ENCODE results near the gene GNAS-AS1.

GRCh38 chr20:58816051-58816450 lies 34.7 kb downstream of the GNAS-AS1 start:
- TF ChIP-seq ZNF274 (IDR thresholded peaks at IDR 0.05; ENCODE audit: low read depth, low read length) = no peak
- TF ChIP-seq YY1 (IDR thresholded peaks at IDR 0.05; ENCODE audit: insufficient read depth, insufficient read length) = no peak

Data from NT2/D1 (cell line).